SK-N-SH treated with all-trans-retinoic acid at 6 μM for 48 hours (cell line): ENCODE data around the gene POLR2F.

ENCODE experiments used
- ATAC-seq: fragments of 200-7000 bp; cut with Tn5 transposase; 3 replicates; pipeline ENCODE4 v1.9.1; 2020; ENCODE audit warnings: mild to moderate bottlenecking, moderate library complexity
- ARNTL ChIP-seq: fragments of 450-650 bp; formaldehyde crosslinking; IDR thresholded peaks from 2 replicates; pipeline ENCODE4 v1.5.0; 2020; ENCODE audit warnings: low read depth, mild to moderate bottlenecking, moderate library complexity, borderline replicate concordance
- BACH2 ChIP-seq: fragments of 250-450 bp; sonication (Bioruptor Pico); IDR thresholded peaks from 2 replicates; pipeline ENCODE4 v1.9.0; 2021; ENCODE audit warnings: mild to moderate bottlenecking, borderline replicate concordance
- CREB5 ChIP-seq: fragments of 250-450 bp; sonication (Bioruptor Pico); IDR thresholded peaks from 2 replicates; pipeline ENCODE4 v1.5.1; 2020; ENCODE audit warnings: low read depth, mild to moderate bottlenecking, moderate library complexity
- CSDC2 ChIP-seq: fragments of 250-450 bp; sonication (Bioruptor Pico); IDR thresholded peaks from 2 replicates; pipeline ENCODE4 v1.5.0; 2020; ENCODE audit warnings: mild to moderate bottlenecking, moderate library complexity
- CSRNP3 ChIP-seq: fragments of 250-450 bp; sonication (Bioruptor Pico); IDR thresholded peaks from 2 replicates; pipeline ENCODE4 v1.5.1; 2021; ENCODE audit warnings: mild to moderate bottlenecking, moderate library complexity
- ESRRG ChIP-seq: fragments of 250-450 bp; sonication (Bioruptor Pico); IDR thresholded peaks from 2 replicates; pipeline ENCODE4 v1.6.1; 2021; ENCODE audit warnings: mild to moderate bottlenecking
- GLIS3 ChIP-seq: fragments of 250-450 bp; sonication (Bioruptor Pico); IDR thresholded peaks from 2 replicates; pipeline ENCODE4 v1.5.0; 2020; ENCODE audit warnings: mild to moderate bottlenecking, moderate library complexity
- ISL1 ChIP-seq: fragments of 250-450 bp; sonication (Bioruptor Pico); IDR thresholded peaks from 2 replicates; pipeline ENCODE4 v2.1.2; 2022; ENCODE audit warnings: mild to moderate bottlenecking, moderate library complexity
- OSR1 ChIP-seq: fragments of 250-450 bp; sonication (Bioruptor Pico); IDR thresholded peaks from 2 replicates; pipeline ENCODE4 v1.8.0; 2022; ENCODE audit warnings: moderate library complexity, mild to moderate bottlenecking, inconsistent platforms
- PATZ1 ChIP-seq: fragments of 250-450 bp; sonication (Bioruptor Pico); IDR thresholded peaks from 2 replicates; pipeline ENCODE4 v1.8.0; 2020; ENCODE audit warnings: mild to moderate bottlenecking, moderate library complexity, borderline replicate concordance
- POU6F1 ChIP-seq: fragments of 250-450 bp; sonication (Bioruptor Pico); IDR thresholded peaks from 2 replicates; pipeline ENCODE4 v1.8.0; 2021; ENCODE audit warnings: low read depth, mild to moderate bottlenecking, moderate library complexity, borderline replicate concordance
- PPARA ChIP-seq: fragments of 250-450 bp; sonication (Bioruptor Pico); IDR thresholded peaks from 2 replicates; pipeline ENCODE4 v1.5.0; 2020; ENCODE audit warnings: mild to moderate bottlenecking, borderline replicate concordance
- RARB ChIP-seq: fragments of 250-450 bp; sonication (Bioruptor Pico); IDR thresholded peaks from 2 replicates; pipeline ENCODE4 v1.8.0; 2021; ENCODE audit warnings: mild to moderate bottlenecking, moderate library complexity
- SNAI2 ChIP-seq: fragments of 250-450 bp; sonication (Bioruptor Pico); IDR thresholded peaks from 2 replicates; pipeline ENCODE4 v1.5.0; 2020; ENCODE audit warnings: mild to moderate bottlenecking, moderate library complexity
- TCF4 ChIP-seq: fragments of 250-450 bp; sonication (Bioruptor Pico); IDR thresholded peaks from 2 replicates; pipeline ENCODE4 v1.8.0; 2021; ENCODE audit warnings: mild to moderate bottlenecking, moderate library complexity, borderline replicate concordance
- TOX ChIP-seq: fragments of 250-450 bp; sonication (Bioruptor Pico); IDR thresholded peaks from 2 replicates; pipeline ENCODE4 v1.8.0; 2021; ENCODE audit warnings: mild to moderate bottlenecking, moderate library complexity, borderline replicate concordance
- ZC3H10 ChIP-seq: fragments of 250-450 bp; sonication (Bioruptor Pico); IDR thresholded peaks from 2 replicates; pipeline ENCODE4 v1.5.1; 2021; ENCODE audit warnings: mild to moderate bottlenecking, moderate library complexity
- ZFP3 ChIP-seq: fragments of 250-450 bp; sonication (Bioruptor Pico); IDR thresholded peaks from 2 replicates; pipeline ENCODE4 v1.5.0; 2020; ENCODE audit warnings: mild to moderate bottlenecking, moderate library complexity
- ZFP30 ChIP-seq: fragments of 450-650 bp; formaldehyde crosslinking; IDR thresholded peaks from 2 replicates; pipeline ENCODE4 v1.5.0; 2022; ENCODE audit warnings: mild to moderate bottlenecking, moderate library complexity
- ZNF565 ChIP-seq: fragments of 450-650 bp; formaldehyde crosslinking; conservative IDR thresholded peaks from 2 replicates; pipeline ENCODE4 v1.5.0; 2020; ENCODE audit warnings: low read depth, mild to moderate bottlenecking, moderate library complexity
- ZNF70 ChIP-seq: fragments of 450-650 bp; formaldehyde crosslinking; IDR thresholded peaks from 2 replicates; pipeline ENCODE4 v1.5.0; 2020; ENCODE audit warnings: mild to moderate bottlenecking, moderate library complexity
- ZNF8 ChIP-seq: fragments of 450-650 bp; formaldehyde crosslinking; IDR thresholded peaks from 2 replicates; pipeline ENCODE4 v1.5.0; 2020; ENCODE audit warnings: mild to moderate bottlenecking, moderate library complexity
- TF ChIP-seq, protein P1 (sequence below): fragments of 250-450 bp; sonication (Bioruptor Pico); IDR thresholded peaks from 2 replicates; pipeline ENCODE4 v1.5.0; 2020; ENCODE audit warnings: mild to moderate bottlenecking, moderate library complexity

The POLR2F gene

DNA sequence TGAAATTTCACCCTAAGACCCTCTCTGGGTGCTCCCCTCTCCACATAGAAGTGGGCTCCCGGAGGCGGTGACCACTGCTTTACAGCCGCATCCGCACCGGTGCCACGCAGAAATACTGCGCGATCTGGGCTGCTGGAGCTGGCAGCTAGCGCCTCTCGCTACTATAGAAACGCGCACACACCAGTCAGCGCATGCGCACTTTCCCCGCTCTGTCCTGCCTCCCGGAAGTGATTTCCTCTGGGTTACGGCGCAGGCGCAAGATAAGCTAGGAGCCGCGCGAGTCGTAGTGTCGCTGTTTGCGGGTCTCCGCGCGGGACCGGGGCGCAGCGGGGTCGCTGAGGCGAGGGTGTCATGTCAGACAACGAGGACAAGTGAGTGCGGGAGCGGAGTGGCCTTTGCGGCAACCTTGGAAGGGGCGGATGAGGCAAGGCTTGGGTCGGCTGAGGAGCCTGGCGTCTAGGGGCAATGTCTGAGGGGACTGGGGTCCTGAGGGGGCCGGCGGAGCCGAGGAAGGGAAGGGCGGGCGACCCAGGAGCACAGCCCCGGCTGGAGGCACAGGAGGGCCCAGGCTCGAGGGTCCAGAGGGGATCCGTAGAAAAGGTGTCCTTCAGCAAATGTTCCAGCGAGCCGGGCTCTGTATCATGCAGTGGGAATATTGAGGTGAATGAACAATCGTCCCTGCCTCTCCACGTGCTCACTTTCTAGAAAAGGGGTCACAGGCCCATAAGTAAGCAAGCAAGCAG, at the start of gene POLR2F, which contains the start of gene C22orf23:
Gene POLR2F (plus strand): TSS at position 263 of the 743 bp plus-strand sequence. CDS start 89 bp downstream, at position 352.
Gene C22orf23 (minus strand): TSS at position 165 of the 743 bp plus-strand sequence. CDS start 452 bp downstream, outside the sequence.
- TF ChIP-seq CSDC2 (CRISPR knock-in tag) (no peak), CREB5 (CRISPR knock-in tag) (no peak), ZFP3 (CRISPR knock-in tag) (no peak)
- TF ChIP-seq, protein P1, sequence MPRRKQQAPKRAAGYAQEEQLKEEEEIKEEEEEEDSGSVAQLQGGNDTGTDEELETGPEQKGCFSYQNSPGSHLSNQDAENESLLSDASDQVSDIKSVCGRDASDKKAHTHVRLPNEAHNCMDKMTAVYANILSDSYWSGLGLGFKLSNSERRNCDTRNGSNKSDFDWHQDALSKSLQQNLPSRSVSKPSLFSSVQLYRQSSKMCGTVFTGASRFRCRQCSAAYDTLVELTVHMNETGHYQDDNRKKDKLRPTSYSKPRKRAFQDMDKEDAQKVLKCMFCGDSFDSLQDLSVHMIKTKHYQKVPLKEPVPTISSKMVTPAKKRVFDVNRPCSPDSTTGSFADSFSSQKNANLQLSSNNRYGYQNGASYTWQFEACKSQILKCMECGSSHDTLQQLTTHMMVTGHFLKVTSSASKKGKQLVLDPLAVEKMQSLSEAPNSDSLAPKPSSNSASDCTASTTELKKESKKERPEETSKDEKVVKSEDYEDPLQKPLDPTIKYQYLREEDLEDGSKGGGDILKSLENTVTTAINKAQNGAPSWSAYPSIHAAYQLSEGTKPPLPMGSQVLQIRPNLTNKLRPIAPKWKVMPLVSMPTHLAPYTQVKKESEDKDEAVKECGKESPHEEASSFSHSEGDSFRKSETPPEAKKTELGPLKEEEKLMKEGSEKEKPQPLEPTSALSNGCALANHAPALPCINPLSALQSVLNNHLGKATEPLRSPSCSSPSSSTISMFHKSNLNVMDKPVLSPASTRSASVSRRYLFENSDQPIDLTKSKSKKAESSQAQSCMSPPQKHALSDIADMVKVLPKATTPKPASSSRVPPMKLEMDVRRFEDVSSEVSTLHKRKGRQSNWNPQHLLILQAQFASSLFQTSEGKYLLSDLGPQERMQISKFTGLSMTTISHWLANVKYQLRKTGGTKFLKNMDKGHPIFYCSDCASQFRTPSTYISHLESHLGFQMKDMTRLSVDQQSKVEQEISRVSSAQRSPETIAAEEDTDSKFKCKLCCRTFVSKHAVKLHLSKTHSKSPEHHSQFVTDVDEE (CRISPR knock-in tag) = no peak
- ATAC-seq = peak; percentile 91

DNA sequence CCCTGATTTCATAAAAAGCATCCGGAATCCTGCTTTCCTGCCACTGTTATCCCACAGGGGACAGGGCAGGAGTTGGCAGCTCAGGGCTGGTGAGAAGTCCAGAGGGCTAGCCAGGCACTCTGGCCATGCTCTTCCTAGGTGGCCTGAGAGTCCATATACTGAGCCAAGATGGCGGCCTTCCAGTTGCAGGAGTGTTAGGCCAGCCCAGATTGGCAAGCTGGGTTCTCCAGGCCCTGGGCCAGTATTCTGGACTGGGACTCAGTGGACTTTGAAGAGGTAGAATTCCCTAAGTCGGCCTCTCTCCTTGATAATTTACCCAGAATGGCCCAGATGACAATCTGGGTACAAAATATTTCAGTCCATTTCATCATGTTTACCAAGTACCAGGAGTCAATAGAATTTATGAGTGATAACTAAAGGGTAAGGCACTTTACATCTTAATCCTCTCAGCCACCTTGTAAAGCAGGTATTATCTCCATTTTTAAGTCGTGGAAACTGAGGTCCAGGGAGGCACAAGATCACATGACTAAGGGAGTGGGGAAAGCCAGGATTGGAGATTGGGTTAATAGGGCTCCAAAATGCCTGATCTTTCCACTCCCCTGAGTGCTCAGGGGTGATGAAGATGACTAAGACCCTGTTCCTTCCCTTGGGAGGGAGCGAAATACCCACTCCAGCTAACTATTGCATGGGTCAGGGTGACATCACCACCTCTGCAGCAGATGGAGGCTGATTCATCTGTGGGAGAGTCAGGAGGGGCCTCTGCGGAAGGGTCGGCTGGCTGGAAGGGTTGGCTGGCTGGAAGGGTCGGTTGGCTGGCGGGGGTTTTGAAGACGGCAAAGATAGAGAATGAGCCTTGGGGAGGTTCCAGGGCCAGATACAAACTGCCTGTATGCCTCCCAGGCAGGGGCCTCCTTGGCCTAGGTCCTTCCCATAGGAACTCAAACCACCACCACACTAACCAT, 48.6 kb upstream of the POLR2F start:
- ATAC-seq = peak; percentile 72
- no peak for TF ChIP-seq ZNF70 (CRISPR knock-in tag)
- no peak for TF ChIP-seq PPARA (CRISPR knock-in tag)
- no peak for TF ChIP-seq ISL1 (CRISPR knock-in tag)
- no peak for TF ChIP-seq TCF4 (CRISPR knock-in tag)
- no peak for TF ChIP-seq ZFP3 (CRISPR knock-in tag)
- no peak for TF ChIP-seq ZFP30 (CRISPR knock-in tag)
- TF ChIP-seq ZNF565 (CRISPR knock-in tag) = no peak
- TF ChIP-seq SNAI2 = no peak
- no peak for TF ChIP-seq ZC3H10 (CRISPR knock-in tag)
- no peak for TF ChIP-seq TOX (CRISPR knock-in tag)
- TF ChIP-seq RARB (CRISPR knock-in tag) = no peak
- TF ChIP-seq OSR1 (CRISPR knock-in tag) = no peak
- no peak for TF ChIP-seq CSRNP3 (CRISPR knock-in tag)
- TF ChIP-seq ESRRG (CRISPR knock-in tag) = no peak
- no peak for TF ChIP-seq ARNTL (CRISPR knock-in tag)
- no peak for TF ChIP-seq BACH2 (CRISPR knock-in tag)
- no peak for TF ChIP-seq CSDC2 (CRISPR knock-in tag)

DNA sequence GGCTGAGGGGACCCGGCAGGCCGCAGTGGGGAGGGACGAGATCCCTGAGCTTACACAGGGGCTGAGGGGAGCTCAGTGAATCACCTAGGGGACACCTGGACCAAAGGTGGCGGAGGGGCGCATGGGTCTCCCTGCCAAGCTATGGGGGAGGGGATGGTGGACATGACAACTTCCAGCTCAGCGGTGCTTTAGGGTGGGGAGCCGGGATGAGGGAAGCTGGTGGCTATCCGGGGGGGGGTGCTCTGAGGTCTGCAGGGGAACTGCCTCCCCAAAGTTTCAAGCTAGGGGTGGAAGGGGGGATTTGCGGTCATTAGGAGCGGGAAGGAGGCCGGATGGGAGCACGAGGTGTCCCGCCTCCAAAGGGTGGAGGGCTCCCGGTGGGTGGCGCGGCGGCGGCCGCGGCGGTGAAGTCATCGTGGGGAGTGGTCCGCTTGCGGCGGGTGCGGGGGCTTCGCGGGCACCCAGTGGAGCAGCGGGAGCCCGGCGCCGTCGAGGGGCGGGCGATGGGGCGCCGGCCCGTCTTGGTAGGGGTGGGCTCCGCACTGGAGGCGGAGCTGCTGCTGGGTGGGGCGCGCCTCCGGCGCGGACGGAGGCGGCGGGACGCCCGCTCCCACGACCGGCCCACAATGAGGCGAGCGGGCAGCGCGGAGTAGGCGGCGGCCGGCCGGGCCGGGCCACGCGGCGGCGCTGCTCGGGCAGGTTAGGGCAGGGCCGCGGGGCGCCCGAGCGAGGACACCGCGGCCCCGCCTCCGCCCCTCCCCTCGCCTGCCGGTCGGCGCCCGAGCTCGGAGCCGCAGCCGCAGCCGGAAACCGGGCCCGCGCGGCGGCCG, 47.8 kb upstream of the POLR2F start, which contains the start of gene MICALL1:
Gene MICALL1 (plus strand): TSS at position 764 of the 830 bp plus-strand sequence. CDS start 126 bp downstream, outside the sequence.
- peak; percentile 85 for ATAC-seq
- TF ChIP-seq ZNF8 (CRISPR knock-in tag) (no peak), ZC3H10 (CRISPR knock-in tag) (no peak), RARB (CRISPR knock-in tag) (no peak), ISL1 (CRISPR knock-in tag) (no peak), POU6F1 (CRISPR knock-in tag) (no peak), ZFP3 (CRISPR knock-in tag) (no peak), BACH2 (CRISPR knock-in tag) (no peak), ZNF565 (CRISPR knock-in tag) (no peak), GLIS3 (CRISPR knock-in tag) (no peak), PATZ1 (no peak), ESRRG (CRISPR knock-in tag) (no peak), TCF4 (CRISPR knock-in tag) (no peak), ZNF70 (CRISPR knock-in tag) (no peak), ARNTL (CRISPR knock-in tag) (no peak), SNAI2 (no peak)
